PC-9 (cell line): ENCODE data around the gene CD247. TPM values are rescaled to one million over a fixed set of nuclear protein-coding genes. Genes with fewer than 3 reads are reported as not detected.

Experiments
- BruUV-seq: library from RNA; stranded (reverse); fragments of 400-500 nt; replicated peaks from 2 replicates; lab custom pipeline; 2021; lab: Mats Ljungman, UMichigan
- CTCF ChIA-PET: fragments of 300-600 bp; sonication (Branson Sonifier 250); formaldehyde crosslinking; loops from one replicate; lab custom pipeline; 2022; ENCODE audit warnings: antibody characterized with exemption; lab: Charles Lee
- POLR2A ChIA-PET: fragments of 300-600 bp; sonication (Branson Sonifier 250); formaldehyde crosslinking; loops from one replicate; lab custom pipeline; 2022; ENCODE audit warnings: antibody characterized with exemption; ENCODE audit not compliant: unreplicated experiment; lab: Charles Lee
- DNase-seq, 2 experiments: peaks; one replicate each; pipeline versions ENCODE4 v3.0.0 to v3.0.0-alpha.2; 2015 to 2022; ENCODE audit warnings: mixed read lengths in 1 of 2
- H2AFZ ChIP-seq: fragments of 200-600 bp; sonication (generic); 2 replicates; pipeline ENCODE4 v1.8.1; 2017; ENCODE audit warnings: antibody characterized with exemption
- H3F3A ChIP-seq: fragments of 200-600 bp; sonication (generic); 2 replicates; pipeline ENCODE4 v1.8.1; 2017; ENCODE audit warnings: antibody characterized with exemption, mild to moderate bottlenecking, low read depth; ENCODE audit not compliant: insufficient read depth
- H3K27ac ChIP-seq: fragments of 200-600 bp; sonication (generic); 2 replicates; pipeline ENCODE4 v1.6.1; 2016; ENCODE audit warnings: mixed run types
- H3K27me3 ChIP-seq: fragments of 200-600 bp; sonication (generic); 2 replicates; pipeline ENCODE4 v1.6.1; 2016; ENCODE audit warnings: low read depth, mixed run types; ENCODE audit not compliant: insufficient read depth
- H3K36me3 ChIP-seq: fragments of 200-600 bp; sonication (generic); 2 replicates; pipeline ENCODE4 v1.6.1; 2016; ENCODE audit warnings: low read depth, mixed run types
- H3K4me1 ChIP-seq: fragments of 200-600 bp; sonication (generic); replicated peaks from 2 replicates; pipeline ENCODE4 v1.6.1; 2016; ENCODE audit warnings: mixed run types; ENCODE audit not compliant: insufficient read depth
- H3K4me2 ChIP-seq: fragments of 200-600 bp; sonication (generic); 2 replicates; pipeline ENCODE4 v1.6.1; 2017; ENCODE audit warnings: mixed run types
- H3K4me3 ChIP-seq: fragments of 200-600 bp; sonication (generic); 2 replicates; pipeline ENCODE4 v1.6.1; 2016; ENCODE audit warnings: mixed run types
- H3K79me2 ChIP-seq: fragments of 200-600 bp; sonication (generic); 2 replicates; pipeline ENCODE4 v1.6.1; 2017; ENCODE audit warnings: low read depth, mixed run types
- H3K9me2 ChIP-seq: fragments of 200-600 bp; sonication (generic); 2 replicates; pipeline ENCODE4 v1.8.1; 2017; ENCODE audit warnings: mild to moderate bottlenecking; ENCODE audit not compliant: insufficient read depth
- H3K9me3 ChIP-seq: fragments of 200-600 bp; sonication (generic); 2 replicates; pipeline ENCODE4 v1.8.1; 2016; ENCODE audit warnings: low read depth; ENCODE audit not compliant: insufficient read depth
- H4K20me1 ChIP-seq: fragments of 200-600 bp; sonication (generic); 2 replicates; pipeline ENCODE4 v1.8.1; 2017; ENCODE audit not compliant: insufficient read depth
- CTCF ChIP-seq: fragments of 200-600 bp; sonication (generic); conservative IDR thresholded peaks from 2 replicates; pipeline ENCODE4 v1.6.1; 2017; ENCODE audit warnings: mixed run types, antibody characterized with exemption, mild to moderate bottlenecking, moderate library complexity
- EZH2 ChIP-seq: fragments of 200-600 bp; sonication (generic); IDR thresholded peaks from 2 replicates; pipeline ENCODE4 v1.8.0; 2017; ENCODE audit warnings: antibody characterized with exemption, low read depth
- intact Hi-C: fragments of 100-400 bp; cut with micrococcal nuclease; formaldehyde crosslinking; loops from one replicate; pipeline ENCODE4 v1.10.0; 2022; ENCODE audit not compliant: unreplicated experiment
- total RNA-seq: library from RNA; stranded (reverse); gene quantifications from 2 replicates; pipeline ENCODE4 v1.2.3, GENCODE V29; 2021

CD247 gene
- total RNA-seq, 1 experiment from 2014 or later = not detected

GRCh38 chr1:167489571-167490340, 28.6 kb downstream of the CD247 start:
- H4K20me1 ChIP-seq = no peaks in the 10 kb centered on the region
- peaks cover 3% of the 10 kb centered on the region for H3K27me3 ChIP-seq
- no peaks in the 10 kb centered on the region for H3K9me3 ChIP-seq
- no peak overlapping the region for H3K4me2 ChIP-seq
- no peaks in the 10 kb centered on the region for H3K79me2 ChIP-seq
- no peaks in the 10 kb centered on the region for H3K36me3 ChIP-seq
- intact Hi-C loops = no loop called here
- no peak for DNase-seq
- H3K4me1 ChIP-seq = no peaks in the 10 kb centered on the region
- H3F3A ChIP-seq = no peaks in the 10 kb centered on the region
- BruUV-seq = no TSS peak
- ChIA-PET CTCF (no interaction called here), POLR2A (no interaction called here)
- no peaks in the 10 kb centered on the region for H3K9me2 ChIP-seq
- H3K4me3 ChIP-seq = no peak overlapping the region
- H2AFZ ChIP-seq = no peak overlapping the region
- TF ChIP-seq EZH2 (no peak), CTCF (no peak)
- H3K27ac ChIP-seq = no peak overlapping the region

DNA sequence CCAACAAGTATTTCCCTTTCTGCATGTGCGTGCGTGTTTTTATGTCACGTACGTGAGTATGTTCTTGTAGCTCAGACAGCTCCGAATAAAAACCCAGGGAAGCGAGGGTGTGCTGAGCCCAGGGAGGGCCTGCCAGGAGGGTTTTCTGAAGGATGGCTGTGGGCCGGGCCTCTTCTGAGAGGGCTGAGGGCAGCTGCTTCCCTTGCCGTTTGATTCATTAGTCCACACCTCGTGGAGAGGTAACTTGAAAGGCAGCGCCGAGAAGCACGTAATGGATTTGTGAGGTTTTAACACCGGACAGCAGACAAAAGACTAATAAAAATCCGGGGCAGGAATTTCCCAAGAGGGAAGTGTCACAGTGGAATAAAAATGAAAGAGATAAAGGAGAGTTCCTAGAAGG, 29.5 kb downstream of the CD247 start:
- H3K4me3 ChIP-seq = no peak overlapping the region
- no peaks in the 10 kb centered on the region for H4K20me1 ChIP-seq
- DNase-seq = no peak
- H3K4me2 ChIP-seq = no peak overlapping the region
- no peaks in the 10 kb centered on the region for H3F3A ChIP-seq
- CTCF ChIA-PET = no interaction called here
- BruUV-seq = no TSS peak
- no peak for TF ChIP-seq CTCF
- TF ChIP-seq EZH2 = no peak
- H2AFZ ChIP-seq = no peak overlapping the region
- peaks cover 3% of the 10 kb centered on the region; the same call in 1 of the 2 replicates for H3K27me3 ChIP-seq
- H3K9me2 ChIP-seq = no peaks in the 10 kb centered on the region
- intact Hi-C loops = no loop called here
- POLR2A ChIA-PET = no interaction called here
- no peaks in the 10 kb centered on the region for H3K79me2 ChIP-seq
- no peak overlapping the region for H3K27ac ChIP-seq
- H3K9me3 ChIP-seq = no peaks in the 10 kb centered on the region
- no peaks in the 10 kb centered on the region for H3K36me3 ChIP-seq
- no peaks in the 10 kb centered on the region for H3K4me1 ChIP-seq

- intact Hi-C loops = no loop called here
- no peak for DNase-seq
- ChIA-PET POLR2A (no interaction called here), CTCF (no interaction called here)
- Histone ChIP-seq H3K4me3 (no peak overlapping the region), H3K27me3 (no peaks in the 10 kb centered on the region), H3K4me2 (no peak overlapping the region), H3K4me1 (no peaks in the 10 kb centered on the region), H3F3A (no peaks in the 10 kb centered on the region), H4K20me1 (no peaks in the 10 kb centered on the region), H3K9me2 (no peaks in the 10 kb centered on the region), H3K79me2 (no peaks in the 10 kb centered on the region), H3K9me3 (no peaks in the 10 kb centered on the region), H2AFZ (no peak overlapping the region), H3K27ac (no peak overlapping the region), H3K36me3 (no peaks in the 10 kb centered on the region)
- no peak for TF ChIP-seq CTCF
- no peak for TF ChIP-seq EZH2
- BruUV-seq = no TSS peak
These were observed 30.7 kb downstream of the CD247 start for GRCh38 chr1:167487614-167488013.
